WTC11 (cell line): Measurements from ENCODE around the gene GLOD4.

ENCODE experiments used
- ZNF232 ChIP-seq: sonication (generic); formaldehyde crosslinking; IDR thresholded peaks from 2 replicates; pipeline ENCODE4 v1.8.0; 2022; ENCODE audit warnings: mild to moderate bottlenecking, missing genetic modification reagents
- TF ChIP-seq, protein P1 (sequence below): fragments of 200-600 bp; IDR thresholded peaks from 2 replicates; pipeline ENCODE4 v1.8.0; 2022; ENCODE audit warnings: antibody characterized with exemption
- TF ChIP-seq, protein P2 (sequence below): sonication (generic); formaldehyde crosslinking; IDR thresholded peaks from 2 replicates; pipeline ENCODE4 v1.8.0; 2022; ENCODE audit warnings: mild to moderate bottlenecking, missing genetic modification reagents

DNA sequence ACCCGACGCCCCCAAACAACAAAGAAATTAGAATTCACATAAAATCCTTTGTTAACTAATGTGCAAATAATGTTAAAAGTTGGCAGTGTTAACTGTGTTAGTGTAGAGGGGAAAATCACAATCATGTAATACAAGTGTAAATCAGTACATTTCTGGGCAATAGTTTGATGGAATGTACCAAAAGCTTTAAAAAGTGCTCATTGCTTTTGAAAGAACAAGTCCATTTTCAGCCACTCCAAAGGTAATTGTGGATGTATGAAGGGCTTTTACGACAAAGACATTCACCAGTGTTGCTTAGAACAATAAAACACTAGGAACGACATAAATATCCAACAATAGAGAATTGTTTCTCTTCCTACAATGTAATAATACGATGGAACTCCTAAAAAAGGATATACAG is 9.1 kb downstream of the GLOD4 start:
- TF ChIP-seq, protein P1, sequence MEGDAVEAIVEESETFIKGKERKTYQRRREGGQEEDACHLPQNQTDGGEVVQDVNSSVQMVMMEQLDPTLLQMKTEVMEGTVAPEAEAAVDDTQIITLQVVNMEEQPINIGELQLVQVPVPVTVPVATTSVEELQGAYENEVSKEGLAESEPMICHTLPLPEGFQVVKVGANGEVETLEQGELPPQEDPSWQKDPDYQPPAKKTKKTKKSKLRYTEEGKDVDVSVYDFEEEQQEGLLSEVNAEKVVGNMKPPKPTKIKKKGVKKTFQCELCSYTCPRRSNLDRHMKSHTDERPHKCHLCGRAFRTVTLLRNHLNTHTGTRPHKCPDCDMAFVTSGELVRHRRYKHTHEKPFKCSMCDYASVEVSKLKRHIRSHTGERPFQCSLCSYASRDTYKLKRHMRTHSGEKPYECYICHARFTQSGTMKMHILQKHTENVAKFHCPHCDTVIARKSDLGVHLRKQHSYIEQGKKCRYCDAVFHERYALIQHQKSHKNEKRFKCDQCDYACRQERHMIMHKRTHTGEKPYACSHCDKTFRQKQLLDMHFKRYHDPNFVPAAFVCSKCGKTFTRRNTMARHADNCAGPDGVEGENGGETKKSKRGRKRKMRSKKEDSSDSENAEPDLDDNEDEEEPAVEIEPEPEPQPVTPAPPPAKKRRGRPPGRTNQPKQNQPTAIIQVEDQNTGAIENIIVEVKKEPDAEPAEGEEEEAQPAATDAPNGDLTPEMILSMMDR, result no peak
- no peak for TF ChIP-seq ZNF232 (CRISPR knock-in tag)
- TF ChIP-seq, protein P2, sequence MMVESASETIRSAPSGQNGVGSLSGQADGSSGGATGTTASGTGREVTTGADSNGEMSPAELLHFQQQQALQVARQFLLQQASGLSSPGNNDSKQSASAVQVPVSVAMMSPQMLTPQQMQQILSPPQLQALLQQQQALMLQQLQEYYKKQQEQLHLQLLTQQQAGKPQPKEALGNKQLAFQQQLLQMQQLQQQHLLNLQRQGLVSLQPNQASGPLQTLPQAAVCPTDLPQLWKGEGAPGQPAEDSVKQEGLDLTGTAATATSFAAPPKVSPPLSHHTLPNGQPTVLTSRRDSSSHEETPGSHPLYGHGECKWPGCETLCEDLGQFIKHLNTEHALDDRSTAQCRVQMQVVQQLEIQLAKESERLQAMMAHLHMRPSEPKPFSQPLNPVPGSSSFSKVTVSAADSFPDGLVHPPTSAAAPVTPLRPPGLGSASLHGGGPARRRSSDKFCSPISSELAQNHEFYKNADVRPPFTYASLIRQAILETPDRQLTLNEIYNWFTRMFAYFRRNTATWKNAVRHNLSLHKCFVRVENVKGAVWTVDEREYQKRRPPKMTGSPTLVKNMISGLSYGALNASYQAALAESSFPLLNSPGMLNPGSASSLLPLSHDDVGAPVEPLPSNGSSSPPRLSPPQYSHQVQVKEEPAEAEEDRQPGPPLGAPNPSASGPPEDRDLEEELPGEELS (CRISPR knock-in tag), result no peak
